GM12874 (cell line): ENCODE measurements around the gene PDE6H.

ENCODE experiments used
- CTCF ChIP-seq: IDR thresholded peaks from 2 replicates; pipeline ENCODE4 v1.5.1; 2011; ENCODE audit warnings: low read depth, mild to moderate bottlenecking, control low read depth, low read length, moderate library complexity; ENCODE audit not compliant: insufficient read depth

PDE6H gene

GRCh38 chr12:14941369-14941768 lies 31.5 kb upstream of the PDE6H start:
- no peak for TF ChIP-seq CTCF

GRCh38 chr12:14942196-14942931 lies 30.5 kb upstream of the PDE6H start:
- no peak for TF ChIP-seq CTCF

GRCh38 chr12:14946162-14946561 lies 26.7 kb upstream of the PDE6H start:
- TF ChIP-seq CTCF: no peak

- no peak for TF ChIP-seq CTCF
Observed at GRCh38 chr12:14946861-14947260, 26.0 kb upstream of the PDE6H start.

GRCh38 chr12:14948672-14949071 lies 24.2 kb upstream of the PDE6H start:
- TF ChIP-seq CTCF: no peak

- TF ChIP-seq CTCF: no peak
Observed at GRCh38 chr12:14949631-14950030, 23.2 kb upstream of the PDE6H start.

GRCh38 chr12:14950421-14950820 lies 22.4 kb upstream of the PDE6H start:
- TF ChIP-seq CTCF: no peak
